CD4-positive, alpha-beta T cell treated with Interleukin-2 at 100 ng/mL for 4 hours (primary cell): ENCODE data around the gene FAM227B.
"Not testable (repeated sequence)": the region's sequence is repeated elsewhere in the genome, so short reads cannot be mapped to it uniquely, and the experiment has no call there.

Experiments used
- DNase-seq: peaks from one replicate; pipeline ENCODE4 v3.0.0-alpha.2; 2020; ENCODE audit warnings: low spot score

The FAM227B gene

GRCh38 chr15:49610157-49610918 is 10.3 kb downstream of the FAM227B start:
- DNase-seq, result no peak

DNA sequence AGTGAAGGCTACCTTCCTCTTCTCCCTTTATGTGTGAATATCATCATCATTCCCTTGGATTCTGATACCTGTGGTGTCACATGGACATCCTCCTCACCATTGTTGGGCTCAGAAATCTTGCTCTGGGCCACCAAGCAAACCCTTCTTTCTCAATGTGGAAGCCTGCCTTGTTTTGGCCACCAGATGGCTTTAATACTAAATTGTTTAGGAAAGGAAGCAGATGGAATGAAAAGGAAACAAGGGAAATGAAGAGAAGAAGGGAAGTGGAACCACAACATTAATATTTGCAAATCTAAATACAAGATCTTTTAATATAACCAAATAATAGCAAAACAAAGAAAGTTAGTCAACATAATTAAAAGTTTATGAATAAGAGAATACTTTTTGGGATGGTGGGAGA is 14.0 kb downstream of the FAM227B start:
- no peak for DNase-seq

DNA sequence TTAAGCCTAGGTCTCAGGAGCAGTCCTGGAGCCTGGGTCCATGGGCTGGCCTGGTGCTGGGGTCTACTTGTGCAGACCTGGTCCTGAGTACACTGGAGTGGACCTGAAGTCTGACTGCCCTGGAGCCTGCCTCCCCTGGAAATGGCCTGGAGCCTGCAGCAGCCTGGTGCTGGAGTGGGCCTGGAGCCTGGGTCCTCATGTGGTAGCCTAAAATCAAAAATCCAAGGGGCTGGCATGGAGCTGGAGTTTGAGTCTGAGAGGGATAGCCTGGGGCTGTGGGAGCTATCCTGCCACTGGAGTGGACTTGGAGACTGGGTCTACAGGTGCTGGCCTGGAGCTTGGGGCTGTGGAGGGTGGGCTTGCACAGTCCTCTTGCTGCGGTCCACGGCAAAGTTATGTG is 15.0 kb downstream of the FAM227B start:
- DNase-seq, result no peak

DNA sequence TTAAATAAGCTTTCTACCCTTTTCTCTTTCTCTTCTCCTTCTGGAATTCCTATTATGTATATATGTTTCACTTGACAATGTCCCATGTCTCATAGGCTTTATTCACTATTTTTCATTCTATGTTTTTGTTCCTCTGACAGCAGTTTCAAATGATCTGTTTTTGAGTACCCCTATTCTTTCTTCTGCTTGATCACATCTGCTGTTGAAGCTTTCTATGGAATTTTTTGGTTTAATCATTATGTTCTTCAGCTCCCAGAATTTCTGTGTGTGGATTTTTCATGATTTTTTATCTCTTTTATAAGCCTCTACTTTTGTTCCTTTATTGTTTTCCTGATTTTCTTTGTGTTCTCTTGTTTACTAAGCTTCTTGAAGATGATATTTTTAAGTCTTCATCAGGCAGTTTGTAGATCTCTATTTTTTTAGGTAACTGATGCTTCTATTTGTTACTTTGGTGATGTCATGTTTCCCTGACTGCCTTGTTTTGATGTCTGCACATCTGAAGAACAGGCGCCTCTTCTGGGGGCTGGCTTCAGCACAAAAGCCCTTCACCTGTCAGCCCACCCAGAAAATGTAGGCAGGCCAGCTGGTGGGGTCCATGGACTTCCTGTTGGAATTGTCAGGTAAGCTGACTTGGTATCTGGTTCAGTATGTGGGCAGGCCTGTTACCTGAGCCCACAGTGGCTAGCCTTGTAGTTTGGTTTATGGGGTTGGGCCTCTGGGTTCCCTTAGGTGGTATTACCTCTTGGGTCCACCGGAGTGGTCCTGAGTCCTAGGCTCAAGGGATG is 15.8 kb downstream of the FAM227B start:
- DNase-seq, result no peak

- not testable (repeated sequence) for DNase-seq
Observed at GRCh38 chr15:49592829-49593316, 27.7 kb downstream of the FAM227B start.

GRCh38 chr15:49589030-49589429 is 31.6 kb downstream of the FAM227B start:
- DNase-seq, result no peak

DNA sequence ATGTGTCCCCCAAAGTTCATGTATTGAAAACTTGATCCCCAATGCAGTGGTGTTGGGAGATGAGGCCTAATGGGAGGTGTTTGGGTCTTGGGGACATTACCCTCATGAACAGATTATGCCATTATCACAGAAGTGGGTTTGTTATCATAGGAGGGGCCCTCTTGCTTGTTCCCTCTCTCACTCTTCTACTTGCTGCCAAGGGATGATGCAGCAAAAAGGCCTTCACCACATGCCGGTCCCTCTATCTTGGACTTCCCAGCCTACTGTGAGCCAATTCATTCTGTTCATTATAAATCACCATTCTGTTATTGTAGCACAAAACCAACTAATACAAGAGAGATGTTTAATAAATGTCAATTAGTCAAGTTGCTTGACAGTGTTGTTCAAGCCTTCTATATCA is 47.2 kb downstream of the FAM227B start:
- no peak for DNase-seq

- no peak for DNase-seq
Observed at GRCh38 chr15:49570672-49571071, 49.9 kb downstream of the FAM227B start.

DNA sequence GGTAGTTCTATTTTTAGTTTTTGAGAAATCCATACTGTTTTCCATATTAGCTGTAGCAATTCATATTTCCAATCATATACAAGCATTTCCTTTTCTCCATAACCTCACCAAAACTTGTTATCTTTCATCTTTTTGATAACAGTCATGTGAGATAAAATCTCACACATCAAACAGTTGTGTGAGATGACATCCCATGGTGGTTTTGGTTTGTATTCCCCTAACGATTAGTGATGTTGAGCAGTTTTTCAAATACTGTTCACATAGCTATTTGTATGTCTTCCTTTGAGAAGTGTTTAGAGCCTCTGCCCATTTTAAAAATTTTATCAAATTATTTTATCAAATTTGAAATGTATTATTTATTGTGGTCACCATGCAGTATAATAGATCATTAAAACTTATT is 50.4 kb downstream of the FAM227B start:
- DNase-seq, result no peak

GRCh38 chr15:49560045-49560444 is 60.6 kb downstream of the FAM227B start:
- no peak for DNase-seq

- DNase-seq, result no peak
Observed at GRCh38 chr15:49558929-49559328, 61.7 kb downstream of the FAM227B start.

DNA sequence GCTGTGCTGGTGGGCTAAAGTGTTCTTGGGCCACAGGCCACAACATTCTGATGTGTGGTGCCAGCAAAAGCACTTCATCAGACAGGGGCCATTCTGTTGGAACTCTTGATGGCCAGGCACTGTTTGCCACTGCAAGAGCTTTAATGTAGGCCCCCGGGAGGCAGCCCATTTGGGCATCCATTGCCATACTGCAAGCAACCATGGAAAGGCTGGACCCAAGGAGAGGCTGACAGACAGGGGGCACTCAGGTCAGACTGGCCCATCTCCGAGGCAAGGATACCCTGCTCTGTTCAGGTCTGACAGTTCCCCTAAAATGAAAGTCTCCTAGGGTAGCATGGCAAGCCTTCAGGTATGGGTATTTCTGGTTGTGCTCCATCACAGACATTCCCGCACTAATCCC is 64.2 kb downstream of the FAM227B start:
- DNase-seq, result no peak

- DNase-seq, result not testable (repeated sequence)
Observed at GRCh38 chr15:49550342-49550741, 70.3 kb downstream of the FAM227B start.

- no peak for DNase-seq
Observed at GRCh38 chr15:49538520-49538919, 82.1 kb downstream of the FAM227B start.

- no peak for DNase-seq
Observed at GRCh38 chr15:49530092-49530491, 90.5 kb downstream of the FAM227B start.

- no peak for DNase-seq
Observed at GRCh38 chr15:49528289-49528688, 92.3 kb downstream of the FAM227B start.

DNA sequence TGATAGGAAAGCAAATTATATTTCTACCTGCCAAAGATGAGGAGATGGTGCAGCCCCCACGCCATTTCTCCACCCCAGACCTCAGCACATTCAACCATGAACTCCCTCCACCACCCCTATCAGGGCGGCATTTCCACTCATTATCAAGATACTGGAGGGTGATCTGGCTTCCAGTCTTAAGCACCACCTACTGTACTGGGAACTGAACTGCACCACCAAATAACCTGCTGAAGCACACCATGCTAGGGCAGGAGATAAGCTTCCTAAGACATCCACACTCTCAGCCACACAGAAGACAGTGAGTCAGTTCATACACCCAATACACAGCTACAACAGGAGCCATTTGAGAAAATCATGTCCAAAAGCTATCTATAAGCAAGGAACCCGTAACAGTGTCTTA is 98.8 kb downstream of the FAM227B start:
- DNase-seq, result no peak

GRCh38 chr15:49512739-49513138 is 107.9 kb downstream of the FAM227B start:
- not testable (repeated sequence) for DNase-seq

DNA sequence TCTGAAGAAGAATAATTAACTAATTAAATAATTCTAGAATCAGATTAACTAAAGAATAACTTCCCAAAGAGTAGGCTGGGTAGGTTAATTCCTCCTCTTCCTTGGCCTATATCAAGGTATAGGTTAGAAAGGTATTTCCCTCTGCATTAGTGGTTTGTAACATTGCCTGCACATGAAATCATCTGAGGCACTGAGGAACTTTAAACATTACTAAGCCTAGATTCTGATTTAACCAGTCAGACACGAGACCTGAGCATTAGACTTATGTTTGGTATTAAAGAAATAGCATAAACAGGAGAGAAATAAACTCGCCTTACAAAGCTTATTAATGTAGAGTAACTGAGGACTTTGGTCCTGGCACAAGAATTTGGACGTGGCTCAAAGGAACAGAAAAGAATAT is 113.4 kb downstream of the FAM227B start:
- DNase-seq, result no peak

DNA sequence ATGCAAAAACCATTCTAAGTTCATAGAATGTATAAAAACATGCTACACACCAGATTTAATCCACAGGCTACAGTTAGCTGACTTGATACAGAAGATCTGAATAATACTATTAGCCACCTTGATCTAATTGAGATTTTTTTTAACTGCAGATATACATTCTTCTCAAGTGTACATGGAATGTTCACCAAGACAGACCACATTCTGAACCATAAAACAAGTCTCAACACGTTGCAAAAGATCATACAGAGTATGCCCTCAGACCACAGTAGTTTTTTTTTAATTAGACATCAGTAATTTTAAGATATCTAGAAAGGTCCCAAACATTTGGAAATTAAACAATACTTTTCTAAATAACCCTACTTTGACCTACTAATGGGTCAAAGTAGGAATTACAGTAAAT is 114.3 kb downstream of the FAM227B start:
- DNase-seq, result no peak

DNA sequence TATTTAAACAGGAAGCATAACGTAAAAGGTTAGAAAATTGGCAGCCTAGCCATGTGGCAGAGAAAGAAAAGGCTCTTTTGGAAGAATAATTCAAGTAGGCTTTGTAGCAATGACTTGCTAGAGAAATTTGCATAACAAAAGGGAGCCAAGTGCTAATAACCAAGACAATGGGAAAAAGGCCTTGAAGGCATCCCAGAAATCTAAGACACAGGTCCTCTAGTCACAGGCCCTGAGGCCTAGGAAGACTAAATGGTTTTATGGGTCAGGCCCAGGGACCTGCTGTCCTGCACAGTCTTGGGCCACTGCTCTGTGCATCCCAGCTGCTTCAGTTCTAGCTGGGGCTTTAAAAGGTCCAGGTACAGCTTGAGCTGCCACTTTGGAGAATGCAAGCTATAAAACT is 119.0 kb downstream of the FAM227B start:
- no peak for DNase-seq

GRCh38 chr15:49495993-49496753 is 124.4 kb downstream of the FAM227B start:
- no peak for DNase-seq

GRCh38 chr15:49494842-49495241 is 125.8 kb downstream of the FAM227B start:
- DNase-seq, result no peak
